Skeletal muscle cell (primary cell): ENCODE results near the gene TEX55.
A peak's percentile ranks its signal among the peaks of the same experiment; 100 is the strongest.
"Not testable (repeated sequence)": the region's sequence is repeated elsewhere in the genome, so short reads cannot be mapped to it uniquely, and the experiment has no call there.

Experiments
- DNase-seq: peaks from one replicate; pipeline ENCODE4 v3.0.0-alpha.2; 2010; ENCODE audit warnings: low read depth
- H3K4me3 ChIP-seq: 2 replicates; pipeline ENCODE4 v1.5.1; 2011; ENCODE audit warnings: low read depth, mild to moderate bottlenecking, control low read depth, low read length, moderate library complexity

The TEX55 gene

GRCh38 chr3:119157971-119158370 lies 12.0 kb downstream of the TEX55 start:
- no peak for DNase-seq
- H3K4me3 ChIP-seq = no peak overlapping the region

GRCh38 chr3:119160361-119160760 lies 14.4 kb downstream of the TEX55 start:
- no peak overlapping the region for H3K4me3 ChIP-seq
- DNase-seq = no peak

GRCh38 chr3:119160815-119161214 lies 14.8 kb downstream of the TEX55 start:
- no peak for DNase-seq

GRCh38 chr3:119161240-119161639 lies 15.3 kb downstream of the TEX55 start:
- no peak overlapping the region for H3K4me3 ChIP-seq
- DNase-seq = no peak

More at GRCh38 chr3:119160815-119161214, 14.8 kb downstream of the TEX55 start:
- no peak overlapping the region for H3K4me3 ChIP-seq

GRCh38 chr3:119164745-119165144 lies 18.8 kb downstream of the TEX55 start:
- not testable (repeated sequence) for H3K4me3 ChIP-seq, DNase-seq

GRCh38 chr3:119170821-119171220 lies 24.9 kb downstream of the TEX55 start:
- H3K4me3 ChIP-seq = no peak overlapping the region
- DNase-seq = no peak

GRCh38 chr3:119173325-119173724 lies 27.4 kb downstream of the TEX55 start, which contains the start of gene UPK1B:
UPK1B (plus strand) TSS chr3:119173598; CDS start chr3:119186742, 13,144 bp downstream.
- no peak within 1 kb of the TSS for H3K4me3 ChIP-seq
- DNase-seq = no peak

GRCh38 chr3:119175872-119176756 lies 30.1 kb downstream of the TEX55 start:
- peak; percentile 19 for DNase-seq
- H3K4me3 ChIP-seq = no peak overlapping the region

- no peak overlapping the region for H3K4me3 ChIP-seq
- no peak for DNase-seq
Measured at GRCh38 chr3:119176778-119177177, 30.8 kb downstream of the TEX55 start.

- H3K4me3 ChIP-seq = no peak overlapping the region
- DNase-seq = no peak
Measured at GRCh38 chr3:119177321-119177720, 31.4 kb downstream of the TEX55 start.

- DNase-seq = no peak
Measured at GRCh38 chr3:119181765-119182164, 35.8 kb downstream of the TEX55 start.

GRCh38 chr3:119184111-119184510 lies 38.1 kb downstream of the TEX55 start:
- no peak overlapping the region for H3K4me3 ChIP-seq
- no peak for DNase-seq

More at GRCh38 chr3:119181765-119182164, 35.8 kb downstream of the TEX55 start:
- H3K4me3 ChIP-seq = no peak overlapping the region

- no peak overlapping the region for H3K4me3 ChIP-seq
- peak; percentile 69 for DNase-seq
Measured at GRCh38 chr3:119184796-119185570, 39.0 kb downstream of the TEX55 start.

GRCh38 chr3:119187266-119187665 lies 41.3 kb downstream of the TEX55 start:
- H3K4me3 ChIP-seq = no peak overlapping the region
- DNase-seq = no peak

GRCh38 chr3:119191800-119192199 lies 45.8 kb downstream of the TEX55 start:
- DNase-seq = no peak
- H3K4me3 ChIP-seq = no peak overlapping the region

GRCh38 chr3:119194237-119195150 lies 48.5 kb downstream of the TEX55 start:
- no peak for DNase-seq
- no peak overlapping the region for H3K4me3 ChIP-seq

GRCh38 chr3:119195151-119195476 lies 49.1 kb downstream of the TEX55 start:
- DNase-seq = no peak

GRCh38 chr3:119195911-119196310 lies 49.9 kb downstream of the TEX55 start:
- DNase-seq = no peak
- H3K4me3 ChIP-seq = no peak overlapping the region

More at GRCh38 chr3:119195151-119195476, 49.1 kb downstream of the TEX55 start:
- H3K4me3 ChIP-seq = no peak overlapping the region
